HuH-7 (cell line): ENCODE results near the gene KCNT1.

ENCODE experiments used
- DNase-seq: peaks from one replicate; pipeline ENCODE4 v3.0.0; 2011; ENCODE audit warnings: low spot score

The KCNT1 gene

GRCh38 chr9:135745686-135746324 is 43.8 kb downstream of the KCNT1 start:
- no peak for DNase-seq

- no peak for DNase-seq
Measured at GRCh38 chr9:135746565-135746964, 44.6 kb downstream of the KCNT1 start.

- no peak for DNase-seq
Measured at GRCh38 chr9:135747311-135747710, 45.3 kb downstream of the KCNT1 start.

- DNase-seq: no peak
Measured at GRCh38 chr9:135748676-135749075, 46.7 kb downstream of the KCNT1 start.

- no peak for DNase-seq
Measured at GRCh38 chr9:135749171-135750045, 47.4 kb downstream of the KCNT1 start.

GRCh38 chr9:135750786-135751185 is 48.8 kb downstream of the KCNT1 start:
- DNase-seq: no peak

GRCh38 chr9:135751501-135751900 is 49.5 kb downstream of the KCNT1 start:
- no peak for DNase-seq

GRCh38 chr9:135752281-135753204 is 50.6 kb downstream of the KCNT1 start:
- DNase-seq: no peak

- DNase-seq: no peak
Measured at GRCh38 chr9:135753391-135754105, 51.6 kb downstream of the KCNT1 start.

- DNase-seq: no peak
Measured at GRCh38 chr9:135756576-135756975, 54.6 kb downstream of the KCNT1 start.

- DNase-seq: no peak
Measured at GRCh38 chr9:135757356-135757755, 55.4 kb downstream of the KCNT1 start.

- DNase-seq: no peak
Measured at GRCh38 chr9:135758056-135758455, 56.1 kb downstream of the KCNT1 start.

- no peak for DNase-seq
Measured at GRCh38 chr9:135758870-135759269, 56.9 kb downstream of the KCNT1 start.

GRCh38 chr9:135759676-135760300 is 57.8 kb downstream of the KCNT1 start:
- DNase-seq: no peak

- no peak for DNase-seq
Measured at GRCh38 chr9:135760465-135760864, 58.5 kb downstream of the KCNT1 start.

- no peak for DNase-seq
Measured at GRCh38 chr9:135761150-135761844, 59.3 kb downstream of the KCNT1 start.

- no peak for DNase-seq
Measured at GRCh38 chr9:135761845-135762168, 59.8 kb downstream of the KCNT1 start.

- no peak for DNase-seq
Measured at GRCh38 chr9:135762921-135763320, 60.9 kb downstream of the KCNT1 start.

GRCh38 chr9:135763716-135764446 is 61.9 kb downstream of the KCNT1 start:
- no peak for DNase-seq

GRCh38 chr9:135764731-135765130 is 62.7 kb downstream of the KCNT1 start:
- no peak for DNase-seq
